HG03354 (cell line): ENCODE results near the gene KLHDC9.

ENCODE experiments used
- ATAC-seq: cut with Tn5 transposase; IDR thresholded peaks from one replicate; pipeline ENCODE4 v1.9.1; 2021; ENCODE audit warnings: mild to moderate bottlenecking; ENCODE audit not compliant: unreplicated experiment, poor library complexity, severe bottlenecking

Gene KLHDC9

GRCh38 chr1:161074676-161075368 is 23.3 kb upstream of the KLHDC9 start:
- no peak for ATAC-seq

- ATAC-seq, result no peak
These were observed 21.8 kb upstream of the KLHDC9 start for GRCh38 chr1:161076410-161076809.

DNA sequence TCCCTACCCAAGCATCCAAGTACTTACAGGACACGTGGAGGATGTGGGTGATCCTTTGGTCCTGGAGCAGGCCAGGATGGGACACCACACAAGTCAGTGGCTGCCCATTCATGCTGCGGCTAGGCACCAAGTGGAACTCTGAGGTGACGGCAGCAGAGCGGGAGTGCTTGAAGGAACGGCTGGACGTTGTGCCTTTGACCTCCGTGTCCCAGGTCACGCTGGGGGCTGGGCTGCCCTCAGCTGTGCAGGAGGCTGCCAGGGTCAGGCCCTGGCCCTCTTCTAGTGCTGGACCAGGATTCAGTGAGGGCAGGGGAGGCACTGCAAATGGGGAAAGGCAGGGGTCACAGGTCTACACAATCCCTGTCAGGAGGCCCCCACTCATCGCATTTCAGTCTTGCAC is 20.7 kb upstream of the KLHDC9 start:
- ATAC-seq, result no peak

GRCh38 chr1:161079436-161080110 is 18.6 kb upstream of the KLHDC9 start:
- no peak for ATAC-seq

DNA sequence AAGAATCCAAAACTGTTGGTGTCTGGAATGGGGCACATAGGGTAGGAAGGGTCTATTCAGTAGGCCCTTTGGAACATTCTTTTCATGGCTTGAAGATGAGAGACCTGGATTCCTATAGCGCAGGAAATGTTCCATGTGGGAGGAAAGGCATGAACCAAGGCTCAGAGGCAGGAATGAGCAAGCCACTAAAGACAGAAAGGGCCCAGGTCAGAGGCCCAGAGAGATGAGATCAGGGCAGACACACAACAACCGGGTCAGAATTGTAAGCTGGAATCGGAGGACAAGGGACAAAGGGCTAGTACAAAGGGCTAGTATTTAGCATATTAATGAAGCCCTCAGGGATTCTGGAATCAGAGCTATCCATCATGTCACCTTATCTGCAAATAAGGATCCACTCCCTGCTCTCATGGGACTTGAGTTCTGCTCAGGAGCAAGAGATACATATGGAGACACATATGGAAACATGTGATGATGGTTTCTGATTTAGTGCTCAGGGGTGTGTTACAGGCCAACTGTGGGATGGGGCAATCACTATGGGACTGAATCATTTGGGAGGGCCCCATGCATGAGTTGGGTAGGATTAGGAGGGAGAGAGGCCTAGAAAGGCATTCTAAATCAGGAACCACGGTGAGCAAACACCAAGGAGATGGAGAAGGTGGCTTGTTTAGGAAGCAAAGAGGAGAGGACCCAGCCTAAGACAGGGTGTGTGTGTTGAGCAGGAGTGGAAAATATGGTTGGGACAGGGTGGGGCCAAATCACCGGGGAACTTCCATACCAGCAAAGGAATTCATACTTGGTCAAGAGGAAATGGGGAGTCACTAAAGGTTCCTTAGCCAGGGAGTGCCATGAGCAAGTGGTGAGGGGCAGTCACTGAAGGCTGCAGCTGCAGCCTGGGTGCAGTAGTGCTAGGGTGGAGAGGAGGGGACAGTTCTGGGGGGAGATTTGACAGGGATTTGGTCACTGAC is 17.4 kb upstream of the KLHDC9 start:
- no peak for ATAC-seq

- no peak for ATAC-seq
These were observed 16.6 kb upstream of the KLHDC9 start for GRCh38 chr1:161081519-161081918.

- ATAC-seq, result no peak
These were observed 15.7 kb upstream of the KLHDC9 start for GRCh38 chr1:161082483-161082882.

DNA sequence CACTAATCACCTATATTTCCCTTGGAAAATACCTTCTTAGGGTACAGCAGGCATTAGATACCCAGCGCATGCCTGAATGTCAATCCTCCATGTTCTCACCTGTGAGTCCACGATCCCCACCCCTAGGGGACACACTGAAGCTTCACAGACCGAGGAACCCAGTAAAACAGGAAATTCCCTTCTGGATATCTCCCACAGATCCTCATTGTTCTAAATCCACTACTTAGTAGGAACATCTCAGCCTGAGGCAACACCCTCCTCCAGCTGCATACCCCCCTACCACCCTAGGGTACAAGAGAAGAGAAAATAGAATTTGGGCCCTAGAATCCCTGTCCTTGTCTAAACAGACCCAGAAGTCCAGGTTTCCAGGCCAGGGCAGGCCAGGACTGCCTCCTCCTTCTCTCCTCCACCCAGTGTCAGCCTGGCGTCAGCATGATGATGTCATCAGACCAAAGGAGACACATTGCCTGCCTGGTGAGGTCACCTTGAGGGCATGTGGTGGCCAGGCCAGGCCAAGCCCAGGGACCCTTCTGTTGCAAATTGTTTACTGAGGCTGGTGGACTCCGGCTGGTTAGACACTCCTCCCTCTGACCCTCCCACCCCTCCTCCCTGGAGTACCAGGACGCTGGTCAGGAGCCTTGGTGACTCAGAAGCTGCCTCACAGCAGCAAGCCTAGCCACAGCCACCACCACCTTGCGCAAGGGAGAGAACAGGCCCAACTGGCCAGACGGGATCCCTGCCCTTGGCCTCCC is 15.0 kb upstream of the KLHDC9 start:
- no peak for ATAC-seq

- no peak for ATAC-seq
These were observed 14.2 kb upstream of the KLHDC9 start for GRCh38 chr1:161083748-161084596.

DNA sequence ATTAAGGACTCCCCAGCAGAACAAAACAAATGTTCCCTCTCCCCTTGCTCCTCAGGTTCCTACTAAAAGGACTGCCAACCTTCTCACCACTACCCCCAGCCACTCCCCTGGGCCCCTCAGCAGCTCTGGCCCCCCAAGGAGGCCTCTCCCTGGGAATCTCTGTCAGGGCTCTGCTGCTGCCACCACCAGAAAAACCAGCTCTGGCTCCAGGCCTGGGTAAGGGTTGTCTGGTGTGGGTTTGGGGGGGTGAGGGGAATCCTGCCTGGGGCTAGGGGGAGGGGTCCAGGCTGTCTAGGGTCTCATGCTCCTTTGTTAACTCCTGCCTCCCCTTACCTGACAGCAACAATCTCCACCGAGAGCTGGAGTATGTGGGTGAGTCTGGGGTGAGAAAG is 13.6 kb upstream of the KLHDC9 start:
- ATAC-seq, result no peak

DNA sequence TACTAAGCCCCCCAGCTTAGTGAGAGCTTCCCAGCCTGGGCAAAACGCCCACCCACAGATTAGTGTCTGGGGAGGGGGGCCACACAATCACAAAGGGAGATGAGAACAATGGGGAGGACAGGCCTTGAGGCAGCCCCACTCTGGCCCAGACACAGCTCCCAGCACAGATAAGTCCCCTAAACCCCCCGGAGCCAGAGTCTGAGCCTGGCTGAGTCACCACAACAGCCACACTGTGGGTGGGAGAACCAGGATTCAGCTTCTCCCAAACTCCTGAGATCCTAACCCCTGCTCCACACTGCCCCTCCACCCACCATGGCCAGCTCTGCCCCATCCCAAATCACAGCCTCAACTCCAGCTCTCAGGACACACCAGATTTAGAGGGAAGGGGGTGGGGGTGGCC is 13.0 kb upstream of the KLHDC9 start:
- no peak for ATAC-seq

DNA sequence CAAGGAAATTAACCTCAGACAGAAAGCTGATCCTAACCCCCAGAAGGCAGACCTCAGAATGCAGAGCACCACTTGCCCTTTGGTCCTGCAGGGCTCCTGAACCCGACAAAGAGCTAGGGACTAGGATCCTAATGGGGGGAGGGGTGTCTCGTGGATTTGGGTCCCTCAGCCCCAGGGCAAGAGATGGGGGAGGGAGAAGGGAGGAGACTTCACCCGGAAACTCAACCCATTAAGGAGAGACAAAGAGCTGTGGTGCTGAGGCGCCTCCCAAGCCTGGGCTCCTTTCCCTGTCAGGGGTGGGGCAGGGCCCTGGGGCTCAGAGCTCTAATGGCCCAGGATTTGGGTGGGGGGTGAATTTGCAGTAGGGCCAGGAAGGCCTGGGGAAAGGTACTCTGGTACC is 11.7 kb upstream of the KLHDC9 start:
- no peak for ATAC-seq

GRCh38 chr1:161088587-161089110 is 9.5 kb upstream of the KLHDC9 start:
- no peak for ATAC-seq

GRCh38 chr1:161089251-161089924 is 8.8 kb upstream of the KLHDC9 start, which contains the start of gene NECTIN4:
NECTIN4 (minus strand) TSS chr1:161089558; CDS start chr1:161089296, 262 bp downstream.
- ATAC-seq, result no peak

GRCh38 chr1:161089938-161090337 is 8.2 kb upstream of the KLHDC9 start:
- ATAC-seq, result no peak

DNA sequence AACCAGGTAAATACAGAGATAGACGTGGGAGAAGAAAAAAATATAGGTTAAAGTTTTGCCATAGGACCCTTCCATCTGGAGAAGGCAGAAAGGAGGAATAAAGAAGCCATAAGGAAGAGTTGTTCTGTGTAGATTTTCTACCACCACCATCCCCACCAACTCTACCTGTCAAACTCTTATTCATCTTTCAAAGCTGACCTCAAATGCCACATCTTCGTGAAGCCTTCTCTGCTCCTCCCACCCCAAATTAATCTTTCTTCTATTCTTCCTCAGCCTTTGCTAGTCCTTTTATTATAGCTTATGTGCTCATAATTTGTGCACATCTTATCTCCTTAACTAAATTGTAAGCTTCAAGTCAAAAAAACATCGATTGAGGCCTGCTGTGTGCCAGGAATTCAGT is 7.5 kb upstream of the KLHDC9 start:
- ATAC-seq, result no peak

DNA sequence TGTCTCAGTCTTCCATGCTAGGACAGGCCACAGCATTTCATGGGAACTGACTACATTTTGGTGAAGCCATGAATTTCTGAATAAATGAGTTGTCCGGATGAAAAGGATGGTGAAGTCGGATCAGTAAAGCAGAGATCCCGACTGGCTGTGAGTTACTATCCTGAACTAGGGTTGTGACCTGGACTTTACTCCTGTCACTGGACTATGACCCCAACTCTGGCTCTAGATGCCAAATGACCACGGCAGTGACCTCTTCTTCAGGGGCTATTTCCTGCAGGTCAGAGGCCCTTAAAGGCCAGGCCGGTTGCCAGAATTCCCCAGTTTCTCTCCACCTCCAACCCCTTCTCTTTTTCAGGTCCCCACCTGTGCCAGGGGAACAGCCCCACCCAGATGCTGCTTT is 7.1 kb upstream of the KLHDC9 start:
- no peak for ATAC-seq
